Gastrocnemius medialis (tissue), 4 donors: ENCODE data around the gene SHC2.

Source experiments
- POLR2A ChIP-seq, 2 donors: fragments of 450-650 bp; IDR thresholded peaks; one replicate each; pipeline ENCODE4 v1.6.1; 2017; ENCODE audit warnings: antibody characterized with exemption in 2 of 2, mild to moderate bottlenecking in 2 of 2, moderate library complexity in 2 of 2
- TF ChIP-seq, protein P1 (sequence below), 5 experiments: fragments of 450-650 bp in 3 of 5; fragments of 200-600 bp in 2 of 5; sonication (generic) in 2 of 5; IDR thresholded peaks in 4 of 5; conservative IDR thresholded peaks in 1 of 5; 1 replicate in 4 of 5; 2 replicates in 1 of 5; pipeline ENCODE4 v1.5.1; 2016 to 2019; ENCODE audit warnings: antibody characterized with exemption in 5 of 5, mild to moderate bottlenecking in 3 of 5, moderate library complexity in 3 of 5

DNA sequence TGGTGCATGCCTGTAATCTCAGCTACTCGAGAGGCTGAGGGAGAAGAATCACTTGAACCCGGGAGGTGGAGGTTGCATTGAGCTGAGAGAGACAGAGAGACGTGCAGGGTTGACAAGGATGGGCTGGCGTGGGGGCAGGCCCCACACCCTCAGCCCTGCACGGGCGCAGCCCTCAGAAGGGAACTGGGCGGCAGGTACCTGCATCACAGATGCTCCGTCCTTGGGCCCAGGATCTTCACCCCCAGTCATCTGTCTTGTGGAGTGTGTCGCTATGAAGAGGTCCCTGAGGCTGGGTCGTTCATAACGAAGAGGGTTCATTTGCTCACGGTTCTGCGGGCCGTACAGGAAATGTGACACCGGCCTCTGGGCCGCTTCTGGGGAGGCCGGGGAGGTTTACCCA, 72.1 kb downstream of the SHC2 start:
- TF ChIP-seq, protein P1, sequence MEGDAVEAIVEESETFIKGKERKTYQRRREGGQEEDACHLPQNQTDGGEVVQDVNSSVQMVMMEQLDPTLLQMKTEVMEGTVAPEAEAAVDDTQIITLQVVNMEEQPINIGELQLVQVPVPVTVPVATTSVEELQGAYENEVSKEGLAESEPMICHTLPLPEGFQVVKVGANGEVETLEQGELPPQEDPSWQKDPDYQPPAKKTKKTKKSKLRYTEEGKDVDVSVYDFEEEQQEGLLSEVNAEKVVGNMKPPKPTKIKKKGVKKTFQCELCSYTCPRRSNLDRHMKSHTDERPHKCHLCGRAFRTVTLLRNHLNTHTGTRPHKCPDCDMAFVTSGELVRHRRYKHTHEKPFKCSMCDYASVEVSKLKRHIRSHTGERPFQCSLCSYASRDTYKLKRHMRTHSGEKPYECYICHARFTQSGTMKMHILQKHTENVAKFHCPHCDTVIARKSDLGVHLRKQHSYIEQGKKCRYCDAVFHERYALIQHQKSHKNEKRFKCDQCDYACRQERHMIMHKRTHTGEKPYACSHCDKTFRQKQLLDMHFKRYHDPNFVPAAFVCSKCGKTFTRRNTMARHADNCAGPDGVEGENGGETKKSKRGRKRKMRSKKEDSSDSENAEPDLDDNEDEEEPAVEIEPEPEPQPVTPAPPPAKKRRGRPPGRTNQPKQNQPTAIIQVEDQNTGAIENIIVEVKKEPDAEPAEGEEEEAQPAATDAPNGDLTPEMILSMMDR (IDR thresholded peaks at IDR 0.05 in 4 of 5, conservative IDR thresholded peaks at IDR 0.05 in 1 of 5), result no peak
- TF ChIP-seq POLR2A (IDR thresholded peaks at IDR 0.05), result no peak
